Suprapubic skin (tissue), 4 donors: Measurements from ENCODE around the gene AP1M1. TPM values are rescaled to one million over a fixed set of nuclear protein-coding genes. Genes with fewer than 3 reads are reported as not detected.

Experiments
- DNase-seq, 2 donors: peaks; one replicate each; pipeline ENCODE4 v3.0.0-alpha.2; 2019; ENCODE audit warnings: low spot score in 2 of 2
- H3K27ac ChIP-seq: fragments of 200-600 bp; sonication (generic); one replicate; pipeline ENCODE4 v1.5.1; 2019
- H3K27me3 ChIP-seq: fragments of 200-600 bp; sonication (generic); one replicate; pipeline ENCODE4 v1.5.1; 2019
- H3K36me3 ChIP-seq: fragments of 200-600 bp; sonication (generic); one replicate; pipeline ENCODE4 v1.5.1; 2019
- H3K4me1 ChIP-seq: fragments of 200-600 bp; sonication (generic); one replicate; pipeline ENCODE4 v1.5.1; 2019
- H3K4me3 ChIP-seq: fragments of 200-600 bp; sonication (generic); one replicate; pipeline ENCODE4 v1.5.1; 2019; ENCODE audit warnings: mild to moderate bottlenecking
- H3K9me3 ChIP-seq: fragments of 200-600 bp; sonication (generic); one replicate; pipeline ENCODE4 v1.5.1; 2019
- CTCF ChIP-seq, 2 donors: fragments of 200-600 bp in 1 of 2; fragments of 450-650 bp in 1 of 2; sonication (generic) in 1 of 2; IDR thresholded peaks; one replicate each; pipeline ENCODE4 v1.5.1; 2016 to 2019; ENCODE audit warnings: antibody characterized with exemption in 2 of 2, mild to moderate bottlenecking in 1 of 2, moderate library complexity in 1 of 2
- EP300 ChIP-seq: sonication (generic); formaldehyde crosslinking; IDR thresholded peaks from one replicate; pipeline ENCODE4 v1.6.1; 2017; ENCODE audit warnings: antibody characterized with exemption
- POLR2A ChIP-seq, 2 donors: fragments of 450-650 bp; IDR thresholded peaks; one replicate each; pipeline ENCODE4 v1.6.1; 2017; ENCODE audit warnings: antibody characterized with exemption in 2 of 2, mild to moderate bottlenecking in 2 of 2, moderate library complexity in 2 of 2
- POLR2AphosphoS5 ChIP-seq, 3 donors: sonication (generic); formaldehyde crosslinking; IDR thresholded peaks; one replicate each; pipeline ENCODE4 v1.6.1; 2017; ENCODE audit warnings: antibody characterized with exemption in 3 of 3
- WGBS: methylation state at CpG from one replicate; pipeline ENCODE4 v1.1.5; 2018; 5-methylcytosine and 5-hydroxymethylcytosine counted together
- total RNA-seq, 4 donors: library from RNA; depleted of rRNA; stranded (reverse); fragments of >200 nt; gene quantifications; one replicate each; pipeline ENCODE4 v1.1.0, GENCODE V29; 2016

AP1M1 gene
- total RNA-seq, 4 donors from 2014 or later, result 37.2 to 61.2 (median 45.0) TPM

- Histone ChIP-seq H3K4me1 (peaks cover 16% of the 10 kb centered on the region), H3K27ac (no peak overlapping the region), H3K9me3 (no peaks in the 10 kb centered on the region), H3K36me3 (peaks cover 73% of the 10 kb centered on the region), H3K4me3 (no peak overlapping the region), H3K27me3 (no peaks in the 10 kb centered on the region)
- TF ChIP-seq EP300, result no peak
- no peak for TF ChIP-seq POLR2A (IDR thresholded peaks at IDR 0.05)
- no peak for TF ChIP-seq CTCF (IDR thresholded peaks at IDR 0.05)
- TF ChIP-seq POLR2AphosphoS5 (IDR thresholded peaks at IDR 0.05), result no peak
- 97% methylated on average over 2 of the region's 5 CpGs for WGBS
- DNase-seq, result no peak
Measured at GRCh38 chr19:16204005-16204294, 6.2 kb downstream of the AP1M1 start.

GRCh38 chr19:16205205-16206045 lies 7.7 kb downstream of the AP1M1 start:
- TF ChIP-seq POLR2A (IDR thresholded peaks at IDR 0.05), result no peak
- TF ChIP-seq POLR2AphosphoS5 (IDR thresholded peaks at IDR 0.05), result no peak
- TF ChIP-seq CTCF (IDR thresholded peaks at IDR 0.05), result no peak
- no peak for TF ChIP-seq EP300
- 82% methylated on average over 8 of the region's 11 CpGs for WGBS

GRCh38 chr19:16206046-16206605 lies 8.4 kb downstream of the AP1M1 start:
- Histone ChIP-seq H3K4me3 (no peak overlapping the region), H3K4me1 (no peaks in the 10 kb centered on the region), H3K9me3 (no peaks in the 10 kb centered on the region), H3K27ac (no peak overlapping the region), H3K27me3 (no peaks in the 10 kb centered on the region), H3K36me3 (peaks cover 94% of the 10 kb centered on the region)
- TF ChIP-seq POLR2A (IDR thresholded peaks at IDR 0.05) (no peak), EP300 (no peak), CTCF (IDR thresholded peaks at IDR 0.05) (no peak), POLR2AphosphoS5 (IDR thresholded peaks at IDR 0.05) (no peak)
- no peak for DNase-seq
- 80% methylated on average over 7 of the region's 14 CpGs for WGBS

More at GRCh38 chr19:16205205-16206045, 7.7 kb downstream of the AP1M1 start:
- Histone ChIP-seq H3K9me3 (no peaks in the 10 kb centered on the region), H3K36me3 (peaks cover 87% of the 10 kb centered on the region), H3K27ac (no peak overlapping the region), H3K4me1 (peaks cover 1% of the 10 kb centered on the region), H3K4me3 (no peak overlapping the region), H3K27me3 (no peaks in the 10 kb centered on the region)
- DNase-seq, result no peak

GRCh38 chr19:16206637-16207036 lies 8.9 kb downstream of the AP1M1 start:
- Histone ChIP-seq H3K4me3 (no peak overlapping the region), H3K27ac (no peak overlapping the region), H3K36me3 (peaks cover 99% of the 10 kb centered on the region), H3K9me3 (no peaks in the 10 kb centered on the region), H3K27me3 (no peaks in the 10 kb centered on the region), H3K4me1 (no peaks in the 10 kb centered on the region)
- no peak for TF ChIP-seq POLR2A (IDR thresholded peaks at IDR 0.05)
- TF ChIP-seq EP300, result no peak
- TF ChIP-seq POLR2AphosphoS5 (IDR thresholded peaks at IDR 0.05), result no peak
- no peak for TF ChIP-seq CTCF (IDR thresholded peaks at IDR 0.05)
- no peak for DNase-seq
- 99% methylated on average over 7 of the region's 7 CpGs for WGBS

GRCh38 chr19:16207063-16207462 lies 9.4 kb downstream of the AP1M1 start:
- Histone ChIP-seq H3K9me3 (no peaks in the 10 kb centered on the region), H3K27ac (no peak overlapping the region), H3K36me3 (peaks cover 99% of the 10 kb centered on the region), H3K4me1 (no peaks in the 10 kb centered on the region), H3K4me3 (no peak overlapping the region), H3K27me3 (no peaks in the 10 kb centered on the region)
- TF ChIP-seq POLR2AphosphoS5 (IDR thresholded peaks at IDR 0.05), result no peak
- no peak for TF ChIP-seq POLR2A (IDR thresholded peaks at IDR 0.05)
- no peak for TF ChIP-seq CTCF (IDR thresholded peaks at IDR 0.05)
- TF ChIP-seq EP300, result no peak
- 89% methylated on average over 10 of the region's 10 CpGs for WGBS
- no peak for DNase-seq
